OCI-LY1 (cell line): ENCODE measurements around the gene XPO5.

Source experiments
- CTCF ChIP-seq: fragments of 200-600 bp; sonication (generic), shearing (Covaris generic); IDR thresholded peaks from 2 replicates; pipeline ENCODE4 v1.5.1; 2017; ENCODE audit warnings: mild to moderate bottlenecking, antibody characterized with exemption, low read length, moderate library complexity, mixed read lengths
- EZH2 ChIP-seq: fragments of 200-600 bp; sonication (generic), shearing (Covaris generic); IDR thresholded peaks from 2 replicates; pipeline ENCODE4 v1.8.0; 2017; ENCODE audit warnings: borderline replicate concordance, mixed run types, mild to moderate bottlenecking, antibody characterized with exemption, low read length, moderate library complexity, mixed read lengths

GRCh38 chr6:43588194-43588593, 12.4 kb upstream of the XPO5 start:
- TF ChIP-seq CTCF (no peak), EZH2 (no peak)
